Activated naive CD4-positive, alpha-beta T cell treated with anti-CD3 and anti-CD28 coated beads, Interleukin-2, amount 50 U/mL, for 24 hours (primary cell): ENCODE measurements around the gene PCDHA1.
"Not testable (repeated sequence)": the region's sequence is repeated elsewhere in the genome, so short reads cannot be mapped to it uniquely, and the experiment has no call there.

Experiments used
- H3K27ac Mint-ChIP-seq: one replicate; pipeline ENCODE4 v1.8.0; 2021; ENCODE audit warnings: mild to moderate bottlenecking, mixed read lengths
- H3K27me3 Mint-ChIP-seq: one replicate; pipeline ENCODE4 v1.8.0; 2021; ENCODE audit warnings: mixed read lengths
- H3K36me3 Mint-ChIP-seq: one replicate; pipeline ENCODE4 v1.8.0; 2021; ENCODE audit warnings: mixed read lengths
- H3K4me1 Mint-ChIP-seq: one replicate; pipeline ENCODE4 v1.8.0; 2021; ENCODE audit warnings: mixed read lengths
- H3K4me3 Mint-ChIP-seq: one replicate; pipeline ENCODE4 v1.8.0; 2021; ENCODE audit warnings: mild to moderate bottlenecking, mixed read lengths
- H3K9me3 Mint-ChIP-seq: one replicate; pipeline ENCODE4 v1.8.0; 2021; ENCODE audit warnings: mixed read lengths

Gene PCDHA1

DNA sequence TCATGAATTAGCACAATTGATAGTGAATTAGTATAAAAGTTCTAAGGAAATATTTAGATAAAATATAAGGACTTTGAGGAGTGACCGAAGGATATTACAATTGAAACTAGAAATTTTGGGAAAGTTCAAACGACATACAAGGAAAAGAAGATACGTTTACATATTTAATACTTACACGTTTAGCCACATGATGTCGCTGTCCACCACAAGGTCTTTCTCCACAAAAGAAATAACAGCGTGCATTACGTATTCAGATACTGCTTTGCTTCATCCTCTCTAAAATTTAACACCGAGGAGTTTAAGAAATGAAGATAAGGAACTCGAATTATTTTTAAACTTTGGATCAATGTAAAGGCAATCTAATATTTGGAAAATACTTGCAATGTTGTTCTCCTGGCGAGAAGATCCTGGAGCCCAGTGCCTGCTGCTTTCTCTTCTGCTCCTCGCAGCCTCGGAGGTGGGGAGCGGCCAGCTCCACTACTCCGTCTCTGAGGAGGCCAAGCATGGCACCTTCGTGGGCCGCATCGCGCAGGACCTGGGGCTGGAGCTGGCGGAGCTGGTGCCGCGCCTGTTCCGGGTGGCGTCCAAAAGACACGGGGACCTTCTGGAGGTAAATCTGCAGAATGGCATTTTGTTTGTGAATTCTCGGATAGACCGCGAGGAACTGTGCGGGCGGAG is 15.0 kb downstream of the PCDHA1 start, which contains the start of gene PCDHA3:
PCDHA3 (plus strand) TSS at position 242 of the 678 bp plus-strand sequence.
- Mint-ChIP-seq H3K4me3 (no peak within 1 kb of the TSS), H3K4me1 (no peaks in the 10 kb centered on the region), H3K9me3 (peaks cover 26% of the 10 kb centered on the region), H3K27ac (no peak within 1 kb of the TSS), H3K27me3 (peaks cover 27% of the 10 kb centered on the region), H3K36me3 (peaks cover 15% of the 10 kb centered on the region)

DNA sequence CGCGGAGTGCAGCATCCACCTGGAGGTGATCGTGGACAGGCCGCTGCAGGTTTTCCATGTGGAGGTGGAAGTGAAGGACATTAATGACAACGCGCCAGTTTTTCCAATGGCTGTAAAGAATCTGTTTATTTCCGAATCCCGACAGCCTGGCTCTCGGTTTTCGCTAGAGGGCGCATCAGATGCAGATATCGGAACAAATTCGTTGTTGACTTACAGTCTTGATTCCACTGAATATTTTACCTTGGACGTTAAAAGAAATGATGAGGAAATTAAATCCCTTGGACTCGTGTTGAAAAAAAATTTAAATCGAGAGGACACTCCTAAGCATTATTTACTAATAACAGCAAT is 15.5 kb downstream of the PCDHA1 start:
- Mint-ChIP-seq H3K27ac (no peak overlapping the region), H3K4me3 (no peak overlapping the region), H3K9me3 (peaks cover 26% of the 10 kb centered on the region), H3K4me1 (no peaks in the 10 kb centered on the region), H3K27me3 (peaks cover 30% of the 10 kb centered on the region), H3K36me3 (peaks cover 15% of the 10 kb centered on the region)

DNA sequence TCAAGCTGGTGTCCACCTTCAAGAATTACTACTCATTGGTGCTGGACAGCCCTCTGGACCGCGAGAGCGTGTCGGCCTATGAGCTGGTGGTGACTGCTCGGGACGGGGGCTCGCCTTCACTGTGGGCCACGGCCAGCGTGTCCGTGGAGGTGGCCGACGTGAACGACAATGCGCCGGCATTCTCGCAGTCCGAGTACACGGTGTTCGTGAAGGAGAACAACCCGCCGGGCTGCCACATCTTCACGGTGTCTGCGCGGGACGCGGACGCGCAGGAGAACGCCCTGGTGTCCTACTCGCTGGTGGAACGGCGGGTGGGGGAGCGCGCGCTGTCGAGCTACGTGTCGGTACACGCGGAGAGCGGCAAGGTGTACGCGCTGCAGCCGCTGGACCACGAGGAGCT is 16.4 kb downstream of the PCDHA1 start:
- Mint-ChIP-seq H3K27me3 (peaks cover 33% of the 10 kb centered on the region), H3K9me3 (peaks cover 26% of the 10 kb centered on the region), H3K36me3 (peaks cover 16% of the 10 kb centered on the region)
- not testable (repeated sequence) for H3K27ac Mint-ChIP-seq, H3K4me1 Mint-ChIP-seq, H3K4me3 Mint-ChIP-seq

- peaks cover 26% of the 10 kb centered on the region for H3K9me3 Mint-ChIP-seq
Observed at GRCh38 chr5:140802781-140803271, 16.9 kb downstream of the PCDHA1 start.

DNA sequence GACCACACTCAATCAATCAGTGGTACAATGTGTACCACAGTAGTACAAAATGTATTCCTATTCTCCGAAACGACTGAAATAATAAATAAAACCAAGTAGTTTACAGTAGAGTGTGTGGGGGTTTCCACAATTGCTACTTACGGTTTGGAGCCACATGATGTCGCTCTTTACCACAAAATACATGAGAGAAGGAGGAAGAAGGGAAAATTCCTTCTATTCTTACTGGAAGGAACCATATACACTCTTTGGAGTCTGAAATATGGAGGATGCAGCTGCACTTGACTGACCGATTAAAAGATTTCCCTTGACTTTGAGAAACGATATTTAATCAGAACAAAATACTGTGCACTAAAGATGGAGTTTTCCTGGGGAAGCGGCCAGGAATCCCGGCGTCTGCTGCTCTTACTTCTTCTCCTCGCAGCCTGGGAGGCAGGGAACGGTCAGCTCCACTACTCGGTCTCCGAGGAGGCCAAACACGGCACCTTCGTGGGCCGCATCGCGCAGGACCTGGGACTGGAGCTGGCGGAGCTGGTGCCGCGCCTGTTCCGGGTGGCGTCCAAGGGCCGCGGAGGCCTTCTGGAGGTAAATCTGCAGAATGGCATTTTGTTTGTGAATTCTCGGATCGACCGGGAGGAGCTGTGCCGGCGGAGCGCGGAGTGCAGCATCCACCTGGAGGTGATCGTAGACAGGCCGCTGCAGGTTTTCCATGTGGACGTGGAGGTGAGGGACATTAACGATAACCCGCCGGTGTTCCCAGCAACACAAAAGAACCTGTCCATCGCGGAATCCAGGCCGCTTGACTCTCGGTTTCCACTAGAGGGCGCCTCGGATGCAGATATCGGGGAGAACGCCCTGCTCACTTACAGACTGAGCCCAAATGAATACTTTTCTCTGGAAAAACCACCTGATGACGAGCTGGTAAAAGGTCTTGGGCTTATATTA is 21.2 kb downstream of the PCDHA1 start, which contains the start of gene PCDHA4:
PCDHA4 (plus strand) TSS at position 235 of the 942 bp plus-strand sequence.
- H3K27ac Mint-ChIP-seq: no peak within 1 kb of the TSS
- peaks cover 27% of the 10 kb centered on the region for H3K27me3 Mint-ChIP-seq

More at GRCh38 chr5:140802781-140803271, 16.9 kb downstream of the PCDHA1 start:
- H3K36me3 Mint-ChIP-seq: peaks cover 15% of the 10 kb centered on the region
- no peaks in the 10 kb centered on the region for H3K4me1 Mint-ChIP-seq
- H3K27me3 Mint-ChIP-seq: peaks cover 34% of the 10 kb centered on the region
- no peak overlapping the region for H3K4me3 Mint-ChIP-seq
- H3K27ac Mint-ChIP-seq: no peak overlapping the region

DNA sequence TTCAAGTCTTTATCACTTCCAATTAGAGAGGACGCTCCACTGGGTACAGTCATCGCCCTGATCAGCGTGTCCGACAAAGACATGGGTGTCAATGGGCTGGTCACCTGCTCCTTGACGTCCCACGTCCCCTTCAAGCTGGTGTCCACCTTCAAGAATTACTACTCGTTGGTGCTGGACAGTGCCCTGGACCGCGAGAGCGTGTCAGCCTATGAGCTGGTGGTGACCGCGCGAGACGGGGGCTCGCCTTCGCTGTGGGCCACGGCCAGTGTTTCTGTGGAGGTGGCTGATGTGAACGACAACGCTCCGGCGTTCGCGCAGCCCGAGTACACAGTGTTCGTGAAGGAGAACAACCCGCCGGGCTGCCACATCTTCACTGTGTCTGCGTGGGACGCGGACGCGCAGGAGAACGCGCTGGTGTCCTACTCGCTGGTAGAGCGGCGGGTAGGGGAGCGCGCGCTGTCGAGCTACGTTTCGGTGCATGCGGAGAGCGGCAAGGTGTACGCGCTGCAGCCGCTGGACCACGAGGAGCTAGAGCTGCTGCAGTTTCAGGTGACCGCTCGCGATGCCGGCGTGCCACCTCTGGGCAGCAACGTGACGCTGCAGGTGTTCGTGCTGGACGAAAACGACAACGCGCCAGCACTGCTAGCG is 22.4 kb downstream of the PCDHA1 start:
- H3K4me3 Mint-ChIP-seq, H3K27ac Mint-ChIP-seq, H3K4me1 Mint-ChIP-seq: not testable (repeated sequence)
- Mint-ChIP-seq H3K27me3 (peaks cover 32% of the 10 kb centered on the region), H3K9me3 (peaks cover 30% of the 10 kb centered on the region), H3K36me3 (peaks cover 15% of the 10 kb centered on the region)

More for the DNA sequence above, 21.2 kb downstream of the PCDHA1 start, which contains the start of gene PCDHA4:
- no peaks in the 10 kb centered on the region for H3K4me1 Mint-ChIP-seq
- H3K36me3 Mint-ChIP-seq: peaks cover 12% of the 10 kb centered on the region
- no peak within 1 kb of the TSS for H3K4me3 Mint-ChIP-seq
- H3K9me3 Mint-ChIP-seq: peaks cover 20% of the 10 kb centered on the region

- peaks cover 28% of the 10 kb centered on the region for H3K27me3 Mint-ChIP-seq
Observed at GRCh38 chr5:140808889-140809291, 22.9 kb downstream of the PCDHA1 start.

DNA sequence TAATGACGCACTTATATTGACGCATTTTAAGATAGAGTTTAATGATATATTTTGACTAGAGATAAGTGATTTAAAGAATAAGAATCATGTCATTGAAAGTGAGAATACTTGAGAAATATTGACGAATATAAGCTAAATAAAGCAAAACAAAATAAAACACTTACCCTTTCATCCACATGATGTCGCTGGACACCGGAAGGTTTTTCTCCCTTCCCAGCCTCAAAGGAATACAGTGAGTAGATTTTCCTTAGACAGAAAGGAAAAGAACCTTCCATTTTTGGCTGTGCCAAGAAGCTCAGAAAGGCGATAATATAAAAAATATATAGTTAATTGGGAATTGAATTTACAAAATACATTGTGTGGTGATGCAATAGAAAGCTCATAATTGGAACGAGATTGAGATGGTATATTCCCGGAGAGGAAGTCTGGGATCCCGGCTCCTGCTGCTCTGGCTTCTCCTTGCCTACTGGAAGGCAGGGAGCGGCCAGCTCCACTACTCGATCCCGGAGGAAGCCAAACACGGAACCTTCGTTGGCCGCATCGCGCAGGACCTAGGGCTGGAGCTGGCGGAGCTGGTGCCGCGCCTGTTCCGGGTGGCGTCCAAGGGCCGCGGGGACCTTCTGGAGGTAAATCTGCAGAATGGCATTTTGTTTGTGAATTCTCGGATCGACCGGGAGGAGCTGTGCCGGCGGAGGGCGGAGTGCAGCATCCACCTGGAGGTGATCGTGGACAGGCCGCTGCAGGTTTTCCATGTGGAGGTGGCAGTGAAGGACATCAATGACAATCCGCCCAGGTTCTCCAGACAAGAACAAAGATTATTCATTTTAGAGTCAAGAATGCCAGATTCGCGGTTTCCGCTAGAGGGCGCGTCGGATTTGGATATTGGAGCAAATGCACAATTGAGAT is 35.7 kb downstream of the PCDHA1 start, which contains the start of gene PCDHA5:
PCDHA5 (plus strand) TSS at position 239 of the 906 bp plus-strand sequence.
- no peak within 1 kb of the TSS for H3K27ac Mint-ChIP-seq
- H3K36me3 Mint-ChIP-seq: peaks cover 4% of the 10 kb centered on the region
- H3K4me1 Mint-ChIP-seq: no peaks in the 10 kb centered on the region
- H3K9me3 Mint-ChIP-seq: peaks cover 13% of the 10 kb centered on the region
- no peak within 1 kb of the TSS for H3K4me3 Mint-ChIP-seq
- H3K27me3 Mint-ChIP-seq: peaks cover 26% of the 10 kb centered on the region

More at GRCh38 chr5:140808889-140809291, 22.9 kb downstream of the PCDHA1 start:
- Mint-ChIP-seq H3K9me3 (peaks cover 25% of the 10 kb centered on the region), H3K27ac (no peak overlapping the region), H3K4me1 (no peaks in the 10 kb centered on the region), H3K4me3 (no peak overlapping the region), H3K36me3 (peaks cover 14% of the 10 kb centered on the region)

DNA sequence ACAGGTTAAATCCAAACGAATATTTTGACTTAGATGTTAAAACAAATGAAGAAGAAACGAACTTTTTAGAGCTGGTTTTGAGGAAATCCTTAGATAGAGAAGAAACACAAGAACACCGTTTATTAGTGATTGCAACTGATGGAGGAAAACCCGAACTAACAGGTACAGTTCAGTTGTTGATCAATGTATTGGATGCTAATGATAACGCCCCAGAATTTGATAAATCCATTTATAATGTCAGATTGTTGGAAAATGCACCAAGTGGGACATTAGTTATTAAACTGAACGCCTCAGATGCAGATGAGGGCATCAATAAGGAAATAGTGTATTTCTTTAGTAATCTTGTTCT is 36.3 kb downstream of the PCDHA1 start:
- Mint-ChIP-seq H3K4me1 (no peaks in the 10 kb centered on the region), H3K4me3 (no peak overlapping the region), H3K27me3 (peaks cover 31% of the 10 kb centered on the region), H3K9me3 (peaks cover 19% of the 10 kb centered on the region), H3K27ac (no peak overlapping the region), H3K36me3 (peaks cover 6% of the 10 kb centered on the region)

DNA sequence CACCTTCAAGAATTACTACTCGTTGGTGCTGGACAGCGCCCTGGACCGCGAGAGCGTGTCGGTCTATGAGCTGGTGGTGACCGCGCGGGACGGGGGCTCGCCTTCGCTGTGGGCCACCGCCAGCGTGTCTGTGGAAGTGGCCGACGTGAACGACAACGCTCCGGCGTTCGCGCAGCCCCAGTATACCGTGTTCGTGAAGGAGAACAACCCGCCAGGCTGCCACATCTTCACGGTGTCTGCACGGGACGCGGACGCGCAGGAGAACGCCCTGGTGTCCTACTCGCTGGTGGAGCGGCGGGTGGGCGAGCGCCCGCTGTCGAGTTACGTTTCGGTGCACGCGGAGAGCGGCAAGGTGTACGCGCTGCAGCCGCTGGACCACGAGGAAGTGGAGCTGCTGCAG is 37.0 kb downstream of the PCDHA1 start:
- Mint-ChIP-seq H3K27me3 (peaks cover 32% of the 10 kb centered on the region), H3K9me3 (peaks cover 13% of the 10 kb centered on the region)
- not testable (repeated sequence) for H3K4me1 Mint-ChIP-seq, H3K36me3 Mint-ChIP-seq, H3K4me3 Mint-ChIP-seq, H3K27ac Mint-ChIP-seq

GRCh38 chr5:140823475-140823874 is 37.5 kb downstream of the PCDHA1 start:
- H3K9me3 Mint-ChIP-seq: peaks cover 11% of the 10 kb centered on the region
- H3K36me3 Mint-ChIP-seq: peaks cover 8% of the 10 kb centered on the region
- H3K27me3 Mint-ChIP-seq: peaks cover 31% of the 10 kb centered on the region
- H3K4me3 Mint-ChIP-seq: no peak overlapping the region
- H3K27ac Mint-ChIP-seq: no peak overlapping the region
- H3K4me1 Mint-ChIP-seq: no peaks in the 10 kb centered on the region

GRCh38 chr5:140827704-140828361 is 41.9 kb downstream of the PCDHA1 start, which contains the start of gene PCDHA6:
TSS of gene PCDHA6 (plus strand) at chr5:140827960. CDS start at chr5:140828092, 132 bp downstream.
- Mint-ChIP-seq H3K27me3 (peaks cover 43% of the 10 kb centered on the region), H3K4me1 (no peaks in the 10 kb centered on the region), H3K36me3 (peaks cover 18% of the 10 kb centered on the region), H3K9me3 (peaks cover 16% of the 10 kb centered on the region), H3K27ac (no peak within 1 kb of the TSS), H3K4me3 (no peak within 1 kb of the TSS)

- H3K27ac Mint-ChIP-seq: no peak overlapping the region
- H3K4me1 Mint-ChIP-seq: no peaks in the 10 kb centered on the region
- H3K36me3 Mint-ChIP-seq: peaks cover 21% of the 10 kb centered on the region
- no peak overlapping the region for H3K4me3 Mint-ChIP-seq
- peaks cover 47% of the 10 kb centered on the region for H3K27me3 Mint-ChIP-seq
- H3K9me3 Mint-ChIP-seq: peaks cover 21% of the 10 kb centered on the region
Observed at GRCh38 chr5:140828362-140828737, 42.4 kb downstream of the PCDHA1 start.
